Activated CD8-positive, alpha-beta T cell treated with anti-CD3 and anti-CD28 coated beads for 36 hours (primary cell): Measurements from ENCODE around the gene ACKR2. TPM values are rescaled to one million over a fixed set of nuclear protein-coding genes. Genes with fewer than 3 reads are reported as not detected.
A peak's percentile ranks its signal among the peaks of the same experiment; 100 is the strongest.

Experiments used
- ATAC-seq: fragments of 200-7000 bp; cut with Tn5 transposase; one replicate; pipeline ENCODE4 v1.10.0; 2021; ENCODE audit warnings: mild to moderate bottlenecking, moderate library complexity
- CTCF ChIA-PET: fragments of 350-600 bp; sonication (Branson Sonifier 250); formaldehyde crosslinking; loops from one replicate; lab custom pipeline; 2021; ENCODE audit warnings: antibody characterized with exemption; lab: Charles Lee
- POLR2A ChIA-PET: fragments of 350-600 bp; sonication (Branson Sonifier 250); formaldehyde crosslinking; loops from one replicate; lab custom pipeline; 2021; ENCODE audit warnings: antibody characterized with exemption; lab: Charles Lee
- DNase-seq: peaks from one replicate; pipeline ENCODE4 v3.0.0-alpha.2; 2020
- H3K27ac Mint-ChIP-seq: one replicate; pipeline ENCODE4 v1.8.0; 2021; ENCODE audit warnings: mild to moderate bottlenecking, mixed read lengths
- H3K27me3 Mint-ChIP-seq: one replicate; pipeline ENCODE4 v1.8.0; 2021; ENCODE audit warnings: mixed read lengths
- H3K36me3 Mint-ChIP-seq: one replicate; pipeline ENCODE4 v1.8.0; 2021; ENCODE audit warnings: low read depth, mixed read lengths
- H3K4me1 Mint-ChIP-seq: one replicate; pipeline ENCODE4 v1.8.0; 2021; ENCODE audit warnings: low read depth, mixed read lengths
- H3K4me3 Mint-ChIP-seq: one replicate; pipeline ENCODE4 v1.8.0; 2021; ENCODE audit warnings: mild to moderate bottlenecking, moderate library complexity, mixed read lengths
- H3K9me3 Mint-ChIP-seq: one replicate; pipeline ENCODE4 v1.8.0; 2021; ENCODE audit warnings: mixed read lengths
- CTCF ChIP-seq: fragments of 200-600 bp; IDR thresholded peaks from one replicate; pipeline ENCODE4 v1.8.0; 2022; ENCODE audit warnings: antibody characterized with exemption, mild to moderate bottlenecking
- intact Hi-C: fragments of 100-400 bp; cut with micrococcal nuclease; formaldehyde crosslinking; loops from one replicate; pipeline ENCODE4 v1.10.0; 2022
- total RNA-seq, 2 experiments: library from RNA; stranded (reverse); gene quantifications; one replicate each; pipeline ENCODE4 v1.2.3, GENCODE V29; 2021

The ACKR2 gene
- total RNA-seq, 2 experiments from 2014 or later = 1.2 to 1.4 TPM

- peak; percentile 48 for ATAC-seq
Measured at GRCh38 chr3:42830437-42831320, 21.4 kb downstream of the ACKR2 start.

GRCh38 chr3:42831321-42831713, 22.1 kb downstream of the ACKR2 start:
- POLR2A ChIA-PET = no interaction called here
- Mint-ChIP-seq H3K4me1 (peaks cover 4% of the 10 kb centered on the region), H3K27me3 (peaks cover 6% of the 10 kb centered on the region), H3K4me3 (no peak overlapping the region), H3K36me3 (no peaks in the 10 kb centered on the region), H3K9me3 (no peaks in the 10 kb centered on the region), H3K27ac (no peak overlapping the region)
- CTCF ChIA-PET = interaction anchor here (0.6 to 3.2 kb wide), 20 partner anchors 8 to 107 kb away, joined by 3 to 32 read pairs (median 4); partner anchors contain the start of genes ACKR2 and HIGD1A
- TF ChIP-seq CTCF = peak; percentile 70
- ATAC-seq (peak; percentile 90), DNase-seq (peak; percentile 91)
- intact Hi-C loops = loop anchor here (2.0 kb wide), 1 partner anchor 49 kb away; no protein-coding TSS in a partner anchor

More at GRCh38 chr3:42830437-42831320, 21.4 kb downstream of the ACKR2 start:
- ChIA-PET POLR2A (interaction anchor here (0.6 kb wide), 1 partner anchor 48 kb away, joined by 3 read pairs; no protein-coding TSS in a partner anchor), CTCF (interaction anchor here (0.7 to 3.2 kb wide), 18 partner anchors 8 to 107 kb away, joined by 3 to 32 read pairs (median 5); partner anchors contain the start of genes ACKR2 and HIGD1A)
- H3K9me3 Mint-ChIP-seq = no peaks in the 10 kb centered on the region
- DNase-seq = no peak
- no peak for TF ChIP-seq CTCF
- H3K27ac Mint-ChIP-seq = no peak overlapping the region
- H3K4me1 Mint-ChIP-seq = peaks cover 4% of the 10 kb centered on the region
- no peaks in the 10 kb centered on the region for H3K36me3 Mint-ChIP-seq
- intact Hi-C loops = loop anchor here (2.0 kb wide), 1 partner anchor 50 kb away; no protein-coding TSS in a partner anchor
- H3K27me3 Mint-ChIP-seq = peaks cover 10% of the 10 kb centered on the region
- H3K4me3 Mint-ChIP-seq = no peak overlapping the region

- ChIA-PET CTCF (no interaction called here), POLR2A (interaction anchor here (0.6 kb wide), 1 partner anchor 12 kb away, joined by 5 read pairs; no protein-coding TSS in a partner anchor)
- no peak for TF ChIP-seq CTCF
- Mint-ChIP-seq H3K27me3 (no peaks in the 10 kb centered on the region), H3K4me3 (no peak overlapping the region), H3K36me3 (no peaks in the 10 kb centered on the region), H3K4me1 (peaks cover 2% of the 10 kb centered on the region), H3K9me3 (no peaks in the 10 kb centered on the region), H3K27ac (no peak overlapping the region)
- no peak for DNase-seq
- intact Hi-C loops = no loop called here
- ATAC-seq = no peak
Measured at GRCh38 chr3:42836150-42837123, 27.2 kb downstream of the ACKR2 start.

- H3K4me3 Mint-ChIP-seq = no peak overlapping the region
- no peaks in the 10 kb centered on the region for H3K9me3 Mint-ChIP-seq
- no peak for DNase-seq
- no peaks in the 10 kb centered on the region for H3K27me3 Mint-ChIP-seq
- TF ChIP-seq CTCF = no peak
- intact Hi-C loops = no loop called here
- CTCF ChIA-PET = interaction anchor here (1.1 to 2.1 kb wide), 8 partner anchors 8 to 169 kb away, joined by 5 to 16 read pairs (median 6); no protein-coding TSS in a partner anchor
- H3K27ac Mint-ChIP-seq = no peak overlapping the region
- POLR2A ChIA-PET = no interaction called here
- no peaks in the 10 kb centered on the region for H3K4me1 Mint-ChIP-seq
- no peaks in the 10 kb centered on the region for H3K36me3 Mint-ChIP-seq
- no peak for ATAC-seq
Measured at GRCh38 chr3:42838571-42838970, 29.3 kb downstream of the ACKR2 start.
